PC-3 (cell line): ENCODE results near the gene ARMH2.

Source experiments
- EZH2 ChIP-seq: fragments of 300-600 bp; sonication (generic); IDR thresholded peaks from one replicate; pipeline ENCODE4 v1.6.1; 2017; ENCODE audit warnings: antibody characterized with exemption, mild to moderate bottlenecking, low read length; ENCODE audit not compliant: unreplicated experiment
- TF ChIP-seq, protein P1 (sequence below): fragments of 300-600 bp; sonication (generic); conservative IDR thresholded peaks from 2 replicates; pipeline ENCODE4 v1.5.1; 2017; ENCODE audit warnings: antibody characterized with exemption, low read depth, mild to moderate bottlenecking, low read length

DNA sequence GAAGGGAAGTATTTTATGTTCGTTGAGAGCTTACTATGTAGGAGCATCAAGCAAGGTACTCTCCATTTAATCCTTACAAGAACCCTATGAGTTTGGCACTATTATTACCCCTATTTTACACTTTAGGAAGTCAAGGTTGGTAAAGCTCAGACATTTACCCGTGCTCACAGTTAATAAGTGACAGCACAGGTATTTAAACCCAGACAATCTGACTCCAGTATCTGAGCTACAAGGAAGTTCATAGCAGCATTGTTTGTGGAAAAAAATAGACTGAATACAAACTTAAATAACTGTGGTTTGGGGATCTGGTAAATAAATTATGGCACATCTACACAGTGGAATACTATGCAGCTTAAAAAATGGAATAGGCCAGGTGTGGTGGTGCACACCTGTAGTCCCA is 45.2 kb downstream of the ARMH2 start:
- TF ChIP-seq, protein P1, sequence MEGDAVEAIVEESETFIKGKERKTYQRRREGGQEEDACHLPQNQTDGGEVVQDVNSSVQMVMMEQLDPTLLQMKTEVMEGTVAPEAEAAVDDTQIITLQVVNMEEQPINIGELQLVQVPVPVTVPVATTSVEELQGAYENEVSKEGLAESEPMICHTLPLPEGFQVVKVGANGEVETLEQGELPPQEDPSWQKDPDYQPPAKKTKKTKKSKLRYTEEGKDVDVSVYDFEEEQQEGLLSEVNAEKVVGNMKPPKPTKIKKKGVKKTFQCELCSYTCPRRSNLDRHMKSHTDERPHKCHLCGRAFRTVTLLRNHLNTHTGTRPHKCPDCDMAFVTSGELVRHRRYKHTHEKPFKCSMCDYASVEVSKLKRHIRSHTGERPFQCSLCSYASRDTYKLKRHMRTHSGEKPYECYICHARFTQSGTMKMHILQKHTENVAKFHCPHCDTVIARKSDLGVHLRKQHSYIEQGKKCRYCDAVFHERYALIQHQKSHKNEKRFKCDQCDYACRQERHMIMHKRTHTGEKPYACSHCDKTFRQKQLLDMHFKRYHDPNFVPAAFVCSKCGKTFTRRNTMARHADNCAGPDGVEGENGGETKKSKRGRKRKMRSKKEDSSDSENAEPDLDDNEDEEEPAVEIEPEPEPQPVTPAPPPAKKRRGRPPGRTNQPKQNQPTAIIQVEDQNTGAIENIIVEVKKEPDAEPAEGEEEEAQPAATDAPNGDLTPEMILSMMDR = no peak
- no peak for TF ChIP-seq EZH2
